ENCODE data around the gene MSH5.

MSH5 gene

DNA sequence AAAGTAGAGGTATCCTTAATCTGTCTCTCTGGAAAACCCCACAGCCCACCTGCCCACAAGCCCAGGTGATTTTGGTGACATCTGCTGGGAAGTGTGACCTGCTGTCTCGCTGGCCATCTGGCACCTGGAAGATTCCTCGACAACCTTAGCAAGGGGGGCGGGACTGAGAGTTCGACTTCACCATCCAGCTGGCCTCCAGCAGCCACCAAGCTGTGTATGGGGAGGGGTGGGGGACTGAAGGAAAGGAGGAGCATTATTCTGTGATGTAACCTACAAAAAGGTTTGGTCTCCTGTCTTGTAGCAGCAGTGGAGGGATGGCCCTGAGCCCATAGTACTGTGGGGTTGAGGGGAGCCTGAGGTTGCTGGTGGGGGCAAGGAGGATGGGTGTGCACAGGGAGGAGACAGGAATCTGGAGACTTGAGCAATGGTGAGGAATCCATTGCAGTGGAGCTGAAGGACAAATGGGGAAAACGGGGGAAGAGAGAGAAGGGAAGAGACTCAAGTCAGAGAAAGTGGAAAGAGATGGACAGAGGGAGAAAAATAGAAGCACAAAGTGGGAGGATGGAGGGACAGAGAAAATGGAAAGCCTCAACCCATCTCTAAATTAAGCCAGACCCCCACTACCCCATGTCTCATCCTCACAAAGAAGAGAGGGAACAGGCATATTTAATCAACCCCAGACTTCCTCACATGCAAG is 29.1 kb upstream of the MSH5 start:
- Histone ChIP-seq H3K9ac (no peak overlapping the region), H3K36me3 (ENCODE audit: insufficient read depth) (no peaks in the 10 kb centered on the region), H3K4me1 (ENCODE audit: low read depth, poor library complexity, severe bottlenecking) (peaks cover 7% of the 10 kb centered on the region), H3K79me2 (ENCODE audit: insufficient read depth, low read depth) (no peaks in the 10 kb centered on the region), H3K4me3 (IDR thresholded peaks at IDR 0.05; ENCODE audit: insufficient read depth, low read depth, low read length) (no peak overlapping the region), H2AFZ (ENCODE audit: low read depth) (no peak overlapping the region), H3K27me3 (ENCODE audit: insufficient read depth, low read depth) (0 out of 2 replicates have a peak, but pooled peaks cover 2% of the 10 kb centered on the region), H3K27ac (no peak overlapping the region), H3K4me2 (no peak overlapping the region), H4K20me1 (ENCODE audit: insufficient read depth) (no peaks in the 10 kb centered on the region)
- TF ChIP-seq, protein P1, sequence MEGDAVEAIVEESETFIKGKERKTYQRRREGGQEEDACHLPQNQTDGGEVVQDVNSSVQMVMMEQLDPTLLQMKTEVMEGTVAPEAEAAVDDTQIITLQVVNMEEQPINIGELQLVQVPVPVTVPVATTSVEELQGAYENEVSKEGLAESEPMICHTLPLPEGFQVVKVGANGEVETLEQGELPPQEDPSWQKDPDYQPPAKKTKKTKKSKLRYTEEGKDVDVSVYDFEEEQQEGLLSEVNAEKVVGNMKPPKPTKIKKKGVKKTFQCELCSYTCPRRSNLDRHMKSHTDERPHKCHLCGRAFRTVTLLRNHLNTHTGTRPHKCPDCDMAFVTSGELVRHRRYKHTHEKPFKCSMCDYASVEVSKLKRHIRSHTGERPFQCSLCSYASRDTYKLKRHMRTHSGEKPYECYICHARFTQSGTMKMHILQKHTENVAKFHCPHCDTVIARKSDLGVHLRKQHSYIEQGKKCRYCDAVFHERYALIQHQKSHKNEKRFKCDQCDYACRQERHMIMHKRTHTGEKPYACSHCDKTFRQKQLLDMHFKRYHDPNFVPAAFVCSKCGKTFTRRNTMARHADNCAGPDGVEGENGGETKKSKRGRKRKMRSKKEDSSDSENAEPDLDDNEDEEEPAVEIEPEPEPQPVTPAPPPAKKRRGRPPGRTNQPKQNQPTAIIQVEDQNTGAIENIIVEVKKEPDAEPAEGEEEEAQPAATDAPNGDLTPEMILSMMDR (conservative IDR thresholded peaks at IDR 0.05; ENCODE audit: low read depth, low read length), result no peak

DNA sequence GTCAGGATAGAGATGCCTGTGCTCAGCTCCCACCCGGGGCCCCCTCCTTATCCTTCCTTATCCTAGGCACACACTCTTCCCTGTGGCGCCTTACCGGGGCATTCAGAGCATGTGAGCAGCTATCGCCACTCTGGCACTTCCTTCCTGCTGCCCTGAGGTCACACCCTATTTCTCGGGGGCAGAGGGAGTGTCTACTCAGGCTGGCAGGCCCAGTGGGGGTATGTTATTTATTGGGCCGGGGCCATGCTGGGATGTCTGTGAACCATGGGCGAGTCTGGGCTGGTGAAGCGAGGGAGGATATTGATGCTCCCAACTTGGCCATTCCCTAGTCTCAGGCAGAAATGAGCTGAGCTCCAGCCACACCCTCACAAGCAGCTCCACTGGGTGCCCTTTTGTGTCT is 28.6 kb upstream of the MSH5 start:
- no peak overlapping the region for H3K4me3 ChIP-seq (IDR thresholded peaks at IDR 0.05; ENCODE audit: insufficient read depth, low read depth, low read length)
- H3K79me2 ChIP-seq (ENCODE audit: insufficient read depth, low read depth), result no peaks in the 10 kb centered on the region
- no peak overlapping the region for H3K9ac ChIP-seq
- no peak overlapping the region for H3K27ac ChIP-seq
- TF ChIP-seq, protein P1 (conservative IDR thresholded peaks at IDR 0.05; ENCODE audit: low read depth, low read length), result no peak
- H2AFZ ChIP-seq (ENCODE audit: low read depth), result no peak overlapping the region
- 0 out of 2 replicates have a peak, but pooled peaks cover 2% of the 10 kb centered on the region for H3K27me3 ChIP-seq (ENCODE audit: insufficient read depth, low read depth)
- peaks cover 7% of the 10 kb centered on the region for H3K4me1 ChIP-seq (ENCODE audit: low read depth, poor library complexity, severe bottlenecking)
- no peaks in the 10 kb centered on the region for H3K36me3 ChIP-seq (ENCODE audit: insufficient read depth)
- no peaks in the 10 kb centered on the region for H4K20me1 ChIP-seq (ENCODE audit: insufficient read depth)
- H3K4me2 ChIP-seq, result no peak overlapping the region

DNA sequence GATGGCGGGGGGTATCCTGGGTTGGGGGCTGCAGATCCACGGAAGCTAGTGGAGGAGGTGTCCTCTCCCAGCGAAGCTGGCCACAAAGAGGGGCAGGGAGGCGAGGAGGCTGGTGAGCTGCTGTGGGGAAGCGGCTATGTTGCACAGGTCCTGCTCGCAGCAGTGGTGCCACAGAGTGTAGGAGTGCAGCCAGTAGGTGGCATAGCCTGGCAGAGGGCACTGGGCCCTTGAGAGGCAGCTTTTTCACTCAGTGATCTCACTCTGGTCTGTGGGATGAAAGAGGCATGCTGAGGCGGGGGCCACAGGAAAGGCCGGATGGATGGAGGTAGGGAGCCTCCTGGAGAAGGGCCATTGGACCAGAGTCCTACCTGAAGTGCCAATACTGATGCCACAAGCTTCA is 27.5 kb upstream of the MSH5 start:
- peaks cover 7% of the 10 kb centered on the region for H3K4me1 ChIP-seq (ENCODE audit: low read depth, poor library complexity, severe bottlenecking)
- H3K9ac ChIP-seq, result no peak overlapping the region
- H2AFZ ChIP-seq (ENCODE audit: low read depth), result no peak overlapping the region
- TF ChIP-seq, protein P1 (conservative IDR thresholded peaks at IDR 0.05; ENCODE audit: low read depth, low read length), result 0 out of 2 replicates have a peak, but pooled peaks have one; percentile 24
- no peak overlapping the region for H3K4me3 ChIP-seq (IDR thresholded peaks at IDR 0.05; ENCODE audit: insufficient read depth, low read depth, low read length)
- no peak overlapping the region for H3K4me2 ChIP-seq
- H4K20me1 ChIP-seq (ENCODE audit: insufficient read depth), result no peaks in the 10 kb centered on the region
- no peak overlapping the region for H3K27ac ChIP-seq
- H3K79me2 ChIP-seq (ENCODE audit: insufficient read depth, low read depth), result no peaks in the 10 kb centered on the region
- H3K27me3 ChIP-seq (ENCODE audit: insufficient read depth, low read depth), result no peaks in the 10 kb centered on the region
- H3K36me3 ChIP-seq (ENCODE audit: insufficient read depth), result no peaks in the 10 kb centered on the region

DNA sequence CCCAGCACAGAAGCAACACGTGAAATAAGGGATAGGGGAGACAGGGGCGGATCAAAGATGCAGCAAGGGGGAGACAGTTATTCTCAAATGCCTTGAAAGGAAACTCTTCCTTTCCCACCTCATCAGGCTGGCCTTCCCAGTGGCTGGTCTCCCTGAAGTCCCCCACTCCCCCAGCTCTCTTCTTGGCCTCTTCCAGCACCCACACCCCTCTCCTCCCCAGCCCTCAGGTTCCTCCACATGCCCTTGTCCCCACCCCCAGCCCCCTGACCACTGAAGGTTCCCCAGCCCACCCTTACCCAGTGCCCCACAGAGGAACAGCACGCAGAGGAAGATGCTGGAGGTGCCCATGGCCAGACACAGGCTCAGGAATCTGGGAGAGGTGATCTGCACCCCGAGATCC is 26.3 kb upstream of the MSH5 start:
- Histone ChIP-seq H3K9ac (no peak overlapping the region), H3K27ac (no peak overlapping the region), H3K27me3 (ENCODE audit: insufficient read depth, low read depth) (no peaks in the 10 kb centered on the region), H3K4me1 (ENCODE audit: low read depth, poor library complexity, severe bottlenecking) (peaks cover 7% of the 10 kb centered on the region), H4K20me1 (ENCODE audit: insufficient read depth) (no peaks in the 10 kb centered on the region), H3K36me3 (ENCODE audit: insufficient read depth) (no peaks in the 10 kb centered on the region), H2AFZ (ENCODE audit: low read depth) (no peak overlapping the region), H3K4me2 (no peak overlapping the region), H3K79me2 (ENCODE audit: insufficient read depth, low read depth) (no peaks in the 10 kb centered on the region), H3K4me3 (IDR thresholded peaks at IDR 0.05; ENCODE audit: insufficient read depth, low read depth, low read length) (no peak overlapping the region)
- TF ChIP-seq, protein P1 (conservative IDR thresholded peaks at IDR 0.05; ENCODE audit: low read depth, low read length), result no peak
